ENCODE results near the gene KSR2. TPM values are rescaled to one million over a fixed set of nuclear protein-coding genes. Genes with fewer than 3 reads are reported as not detected.

Gene KSR2
- total and polyA plus RNA-seq, 2 of the 4 experiments (the other 2 are of a cell fraction) = not detected

DNA sequence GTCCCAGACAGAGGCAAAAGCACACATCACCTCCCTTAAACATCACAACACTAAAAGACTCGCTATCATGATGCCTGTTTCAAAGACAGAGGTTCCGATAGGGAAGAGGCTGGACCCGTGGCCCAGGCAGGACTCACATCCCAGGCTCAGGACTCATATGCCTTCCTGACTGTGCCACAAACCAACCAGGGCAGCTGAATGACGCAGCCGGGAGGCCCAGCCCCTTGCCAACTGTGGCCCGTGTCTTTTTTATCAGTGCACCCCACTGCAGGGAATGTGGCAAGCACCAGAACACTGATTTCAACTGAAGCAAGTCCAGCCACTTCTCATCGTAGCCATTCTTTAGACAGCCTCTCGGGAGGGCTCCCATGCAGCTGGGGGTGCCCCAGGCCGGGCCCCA is 132.3 kb downstream of the KSR2 start:
- BruUV-seq (replicated peaks) = no TSS peak

More for the DNA sequence above, 132.3 kb downstream of the KSR2 start:
- no peak overlapping the region for H3K4me2 ChIP-seq (ENCODE audit: low read depth, low read length)
- no peaks in the 10 kb centered on the region for H3K9me1 ChIP-seq (ENCODE audit: insufficient read depth, low read length)
- H3K9ac ChIP-seq (ENCODE audit: low read depth, low read length) = no peak overlapping the region
- no peaks in the 10 kb centered on the region for H3K27me3 ChIP-seq (ENCODE audit: control insufficient read depth, insufficient read depth, low read length)
- TF ChIP-seq RAD21 (IDR thresholded peaks at IDR 0.05; ENCODE audit: low read length) (no peak), BHLHE40 (IDR thresholded peaks at IDR 0.05; ENCODE audit: low read depth, low read length) (no peak), USF2 (IDR thresholded peaks at IDR 0.05; ENCODE audit: low read depth, low read length) (no peak), MXI1 (IDR thresholded peaks at IDR 0.05; ENCODE audit: borderline replicate concordance, low read depth, low read length) (no peak), RFX5 (IDR thresholded peaks at IDR 0.05; ENCODE audit: low read depth, low read length) (no peak), NFE2L2 (IDR thresholded peaks at IDR 0.05; ENCODE audit: low read depth, low read length) (no peak), POLR2A (IDR thresholded peaks at IDR 0.05; ENCODE audit: low read depth, low read length) (no peak), MAFK (IDR thresholded peaks at IDR 0.05; ENCODE audit: low read depth, low read length) (no peak), FOS (IDR thresholded peaks at IDR 0.05; ENCODE audit: low read depth, low read length) (no peak), CEBPB (IDR thresholded peaks at IDR 0.05; ENCODE audit: low read depth, low read length) (no peak), RCOR1 (IDR thresholded peaks at IDR 0.05; ENCODE audit: insufficient replicate concordance, low read length) (no peak), MAZ (IDR thresholded peaks at IDR 0.05; ENCODE audit: borderline replicate concordance, low read depth, low read length) (no peak)
- ATAC-seq (ENCODE audit: low read depth) (no peak), DNase-seq (no peak)
- H4K91ac ChIP-seq (ENCODE audit: insufficient read depth, low read depth, low read length) = no peak overlapping the region
- H3K18ac ChIP-seq (ENCODE audit: low read depth, low read length) = no peak overlapping the region
- no peak overlapping the region for H4K8ac ChIP-seq (ENCODE audit: low read depth in 2 of 2, low read length in 2 of 2)
- H2AFZ ChIP-seq (replicated peaks; ENCODE audit: low read length, poor library complexity) = no peak overlapping the region
- H3K27ac ChIP-seq (ENCODE audit: insufficient read depth, low read length) = no peak overlapping the region
- H3K4me1 ChIP-seq (ENCODE audit: control insufficient read depth, insufficient read depth, low read length) = no peaks in the 10 kb centered on the region
- H2BK120ac ChIP-seq (ENCODE audit: low read depth, low read length) = no peak overlapping the region
- H3K56ac ChIP-seq (ENCODE audit: extremely low read depth, insufficient read depth, low read length) = no peak overlapping the region
- H2BK20ac ChIP-seq (ENCODE audit: low read depth, low read length) = no peak overlapping the region
- CTCF ChIA-PET = interaction anchor here (1.3 to 3.7 kb wide), 4 partner anchors 13 to 1133 kb away, joined by 3 to 31 read pairs (median 6); no protein-coding TSS in a partner anchor
- in situ Hi-C loops (cut with MboI; ENCODE audit: low sequenced_read_pairs) (loop anchor here (5.0 to 25.0 kb wide), 3 partner anchors 472 to 799 kb away; partner anchors contain the start of gene NOS1), intact Hi-C loops (cut with micrococcal nuclease) (loop anchor here (5.0 kb wide), 1 partner anchor 1134 kb away; no protein-coding TSS in a partner anchor), dilution Hi-C loops (cut with HindIII; ENCODE audit: low sequenced_read_pairs, unreplicated experiment) (no loop called here)
- no peaks in the 10 kb centered on the region for H3K79me1 ChIP-seq (ENCODE audit: low read depth in 1 of 2, low read length in 2 of 2)
- H3K14ac ChIP-seq (replicated peaks; ENCODE audit: low read depth, low read length) = no peak overlapping the region
- H2AK5ac ChIP-seq (ENCODE audit: low read depth, low read length) = no peak overlapping the region
- no peak overlapping the region for H2BK5ac ChIP-seq (ENCODE audit: low read depth, low read length, poor library complexity, severe bottlenecking)
- H4K5ac ChIP-seq (ENCODE audit: low read depth, low read length) = no peak overlapping the region
- H3K9me3 ChIP-seq (ENCODE audit: control insufficient read depth, insufficient read depth, low read length) = peaks cover 5% of the 10 kb centered on the region
- H3K4ac ChIP-seq (ENCODE audit: low read depth, low read length) = no peak overlapping the region
- H3K23ac ChIP-seq (ENCODE audit: low read depth, low read length) = no peak overlapping the region
- H3K4me3 ChIP-seq (ENCODE audit: insufficient read depth, low read depth, low read length) = no peak overlapping the region
- WGBS, 2 experiments (ENCODE audit: extremely low coverage in 2 of 2, insufficient read length in 1 of 2) = 73% methylated on average over 4 of the region's 9 CpGs; no CpG with 5 or more reads in 1 of the 2 experiments
- POLR2A ChIA-PET (ENCODE audit: unreplicated experiment) = no interaction called here
- no peak overlapping the region for H2BK15ac ChIP-seq (ENCODE audit: low read depth, low read length)
- no peaks in the 10 kb centered on the region for H3K36me3 ChIP-seq (ENCODE audit: control insufficient read depth, insufficient read depth, low read length)
- no peaks in the 10 kb centered on the region for H4K20me1 ChIP-seq (ENCODE audit: insufficient read depth, low read length)
- H2AK9ac ChIP-seq (replicated peaks; ENCODE audit: low read depth, low read length, poor library complexity) = no peak overlapping the region

Data from IMR-90 (cell line).